ENCODE measurements around the gene SLC35F3.

The SLC35F3 gene

GRCh38 chr1:233988963-233989696 is 84.7 kb downstream of the SLC35F3 start:
- no peak for TF ChIP-seq CREB1 (IDR thresholded peaks at IDR 0.05; ENCODE audit: low read depth)
- TF ChIP-seq ZBTB7A (IDR thresholded peaks at IDR 0.05; ENCODE audit: low read depth) = no peak
- no peak for TF ChIP-seq RAD21 (IDR thresholded peaks at IDR 0.05; ENCODE audit: low read depth)
- TF ChIP-seq, protein P1, sequence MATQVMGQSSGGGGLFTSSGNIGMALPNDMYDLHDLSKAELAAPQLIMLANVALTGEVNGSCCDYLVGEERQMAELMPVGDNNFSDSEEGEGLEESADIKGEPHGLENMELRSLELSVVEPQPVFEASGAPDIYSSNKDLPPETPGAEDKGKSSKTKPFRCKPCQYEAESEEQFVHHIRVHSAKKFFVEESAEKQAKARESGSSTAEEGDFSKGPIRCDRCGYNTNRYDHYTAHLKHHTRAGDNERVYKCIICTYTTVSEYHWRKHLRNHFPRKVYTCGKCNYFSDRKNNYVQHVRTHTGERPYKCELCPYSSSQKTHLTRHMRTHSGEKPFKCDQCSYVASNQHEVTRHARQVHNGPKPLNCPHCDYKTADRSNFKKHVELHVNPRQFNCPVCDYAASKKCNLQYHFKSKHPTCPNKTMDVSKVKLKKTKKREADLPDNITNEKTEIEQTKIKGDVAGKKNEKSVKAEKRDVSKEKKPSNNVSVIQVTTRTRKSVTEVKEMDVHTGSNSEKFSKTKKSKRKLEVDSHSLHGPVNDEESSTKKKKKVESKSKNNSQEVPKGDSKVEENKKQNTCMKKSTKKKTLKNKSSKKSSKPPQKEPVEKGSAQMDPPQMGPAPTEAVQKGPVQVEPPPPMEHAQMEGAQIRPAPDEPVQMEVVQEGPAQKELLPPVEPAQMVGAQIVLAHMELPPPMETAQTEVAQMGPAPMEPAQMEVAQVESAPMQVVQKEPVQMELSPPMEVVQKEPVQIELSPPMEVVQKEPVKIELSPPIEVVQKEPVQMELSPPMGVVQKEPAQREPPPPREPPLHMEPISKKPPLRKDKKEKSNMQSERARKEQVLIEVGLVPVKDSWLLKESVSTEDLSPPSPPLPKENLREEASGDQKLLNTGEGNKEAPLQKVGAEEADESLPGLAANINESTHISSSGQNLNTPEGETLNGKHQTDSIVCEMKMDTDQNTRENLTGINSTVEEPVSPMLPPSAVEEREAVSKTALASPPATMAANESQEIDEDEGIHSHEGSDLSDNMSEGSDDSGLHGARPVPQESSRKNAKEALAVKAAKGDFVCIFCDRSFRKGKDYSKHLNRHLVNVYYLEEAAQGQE (IDR thresholded peaks at IDR 0.05; ENCODE audit: low read depth) = no peak
- no peak for TF ChIP-seq NFIC (IDR thresholded peaks at IDR 0.05)
- no peak for TF ChIP-seq EP300 (IDR thresholded peaks at IDR 0.05; ENCODE audit: borderline replicate concordance)
- TF ChIP-seq TAF1 (IDR thresholded peaks at IDR 0.05; ENCODE audit: low read depth) = no peak
- TF ChIP-seq TEAD4 (IDR thresholded peaks at IDR 0.05) = no peak
- TF ChIP-seq CEBPB (IDR thresholded peaks at IDR 0.05) = no peak
- no peak for TF ChIP-seq EGR1 (IDR thresholded peaks at IDR 0.05)
- no peak for TF ChIP-seq YY1 (IDR thresholded peaks at IDR 0.05; ENCODE audit: low read depth)
- TF ChIP-seq, protein P2, sequence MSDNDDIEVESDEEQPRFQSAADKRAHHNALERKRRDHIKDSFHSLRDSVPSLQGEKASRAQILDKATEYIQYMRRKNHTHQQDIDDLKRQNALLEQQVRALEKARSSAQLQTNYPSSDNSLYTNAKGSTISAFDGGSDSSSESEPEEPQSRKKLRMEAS (IDR thresholded peaks at IDR 0.05) = no peak
- TF ChIP-seq, protein P3, sequence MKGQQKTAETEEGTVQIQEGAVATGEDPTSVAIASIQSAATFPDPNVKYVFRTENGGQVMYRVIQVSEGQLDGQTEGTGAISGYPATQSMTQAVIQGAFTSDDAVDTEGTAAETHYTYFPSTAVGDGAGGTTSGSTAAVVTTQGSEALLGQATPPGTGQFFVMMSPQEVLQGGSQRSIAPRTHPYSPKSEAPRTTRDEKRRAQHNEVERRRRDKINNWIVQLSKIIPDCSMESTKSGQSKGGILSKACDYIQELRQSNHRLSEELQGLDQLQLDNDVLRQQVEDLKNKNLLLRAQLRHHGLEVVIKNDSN (IDR thresholded peaks at IDR 0.05) = no peak
- TF ChIP-seq FOXM1 (IDR thresholded peaks at IDR 0.05; ENCODE audit: borderline replicate concordance, low read depth) = no peak
- TF ChIP-seq TCF12 (IDR thresholded peaks at IDR 0.05; ENCODE audit: low read depth) = no peak

DNA sequence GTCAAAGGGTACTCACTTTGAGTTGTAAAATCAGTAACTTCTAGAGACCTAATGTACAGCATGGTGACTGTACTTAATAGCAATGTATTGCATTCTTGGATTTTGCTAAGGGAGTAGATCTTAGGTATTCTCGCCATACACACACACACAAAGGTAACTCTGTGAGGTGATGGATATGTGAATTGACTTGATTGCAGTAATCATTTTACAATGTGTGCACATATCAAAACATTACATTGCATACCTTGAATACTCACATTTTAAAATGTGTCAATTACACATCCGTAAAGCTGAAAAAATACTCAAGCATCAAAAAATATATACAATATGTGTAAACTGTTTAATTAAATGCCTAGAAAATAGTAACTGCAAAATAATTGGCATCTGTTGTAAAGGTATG is 86.0 kb downstream of the SLC35F3 start:
- TF ChIP-seq CEBPB (IDR thresholded peaks at IDR 0.05) = no peak
- no peak for TF ChIP-seq TEAD4 (IDR thresholded peaks at IDR 0.05)
- TF ChIP-seq ZBTB7A (IDR thresholded peaks at IDR 0.05; ENCODE audit: low read depth) = no peak
- TF ChIP-seq RAD21 (IDR thresholded peaks at IDR 0.05; ENCODE audit: low read depth) = no peak
- no peak for TF ChIP-seq TAF1 (IDR thresholded peaks at IDR 0.05; ENCODE audit: low read depth)
- TF ChIP-seq YY1 (IDR thresholded peaks at IDR 0.05; ENCODE audit: low read depth) = no peak
- no peak for TF ChIP-seq NFIC (IDR thresholded peaks at IDR 0.05)
- no peak for TF ChIP-seq CREB1 (IDR thresholded peaks at IDR 0.05; ENCODE audit: low read depth)
- no peak for TF ChIP-seq EP300 (IDR thresholded peaks at IDR 0.05; ENCODE audit: borderline replicate concordance)
- TF ChIP-seq TCF12 (IDR thresholded peaks at IDR 0.05; ENCODE audit: low read depth) = no peak

DNA sequence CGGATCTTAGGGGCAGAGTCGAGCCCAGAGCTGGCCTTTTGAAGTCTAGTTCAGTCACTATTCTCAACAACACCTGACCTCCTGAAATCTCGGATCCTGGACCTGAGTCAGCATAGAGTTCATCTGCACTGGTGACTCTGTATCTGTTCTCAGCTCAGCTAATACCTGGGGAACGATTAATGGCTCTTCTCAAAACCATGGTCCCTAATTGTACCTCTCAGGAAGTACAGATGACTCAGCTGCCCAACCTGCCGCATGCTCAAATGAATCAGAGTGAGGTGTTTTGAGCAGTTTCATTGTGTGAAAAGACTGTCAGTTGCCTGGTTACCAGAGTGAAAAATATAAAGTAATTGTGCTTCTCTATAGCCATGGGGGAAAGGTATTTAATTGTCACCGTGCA is 89.2 kb downstream of the SLC35F3 start:
- TF ChIP-seq EGR1 (IDR thresholded peaks at IDR 0.05) = no peak
- TF ChIP-seq EP300 (IDR thresholded peaks at IDR 0.05; ENCODE audit: borderline replicate concordance) = no peak
- TF ChIP-seq TAF1 (IDR thresholded peaks at IDR 0.05; ENCODE audit: low read depth) = no peak
- TF ChIP-seq RAD21 (IDR thresholded peaks at IDR 0.05; ENCODE audit: low read depth) = no peak
- TF ChIP-seq, protein P1 (IDR thresholded peaks at IDR 0.05; ENCODE audit: low read depth) = no peak
- no peak for TF ChIP-seq ZBTB7A (IDR thresholded peaks at IDR 0.05; ENCODE audit: low read depth)
- TF ChIP-seq TEAD4 (IDR thresholded peaks at IDR 0.05) = no peak
- no peak for TF ChIP-seq TCF12 (IDR thresholded peaks at IDR 0.05; ENCODE audit: low read depth)
- TF ChIP-seq CREB1 (IDR thresholded peaks at IDR 0.05; ENCODE audit: low read depth) = no peak
- TF ChIP-seq FOXM1 (IDR thresholded peaks at IDR 0.05; ENCODE audit: borderline replicate concordance, low read depth) = no peak
- no peak for TF ChIP-seq CEBPB (IDR thresholded peaks at IDR 0.05)
- TF ChIP-seq, protein P2 (IDR thresholded peaks at IDR 0.05) = no peak
- no peak for TF ChIP-seq YY1 (IDR thresholded peaks at IDR 0.05; ENCODE audit: low read depth)
- no peak for TF ChIP-seq NFIC (IDR thresholded peaks at IDR 0.05)

DNA sequence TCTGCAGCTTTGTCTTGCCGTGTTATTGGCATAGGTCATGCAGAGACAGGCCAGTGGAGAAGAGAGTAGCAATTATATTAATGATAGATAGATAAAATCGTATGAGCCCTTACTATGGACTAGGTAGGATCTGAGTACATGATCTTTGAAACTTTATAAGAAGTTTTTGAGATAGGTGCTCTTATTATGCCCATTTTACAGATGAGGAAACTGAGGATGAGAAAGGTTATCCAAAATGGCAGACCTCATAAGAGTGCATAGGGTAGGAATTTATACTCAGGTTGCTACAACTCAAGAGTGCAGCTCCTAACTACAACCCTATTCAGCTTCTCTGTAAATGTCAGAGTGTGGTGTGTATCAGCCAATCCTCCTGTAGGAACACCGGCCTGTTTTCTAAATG is 89.6 kb downstream of the SLC35F3 start:
- TF ChIP-seq NFIC (IDR thresholded peaks at IDR 0.05) (no peak), FOXM1 (IDR thresholded peaks at IDR 0.05; ENCODE audit: borderline replicate concordance, low read depth) (no peak), EGR1 (IDR thresholded peaks at IDR 0.05) (no peak), ZBTB7A (IDR thresholded peaks at IDR 0.05; ENCODE audit: low read depth) (no peak), YY1 (IDR thresholded peaks at IDR 0.05; ENCODE audit: low read depth) (no peak), CREB1 (IDR thresholded peaks at IDR 0.05; ENCODE audit: low read depth) (no peak), TCF12 (IDR thresholded peaks at IDR 0.05; ENCODE audit: low read depth) (no peak), TEAD4 (IDR thresholded peaks at IDR 0.05) (no peak), CEBPB (IDR thresholded peaks at IDR 0.05) (no peak), RAD21 (IDR thresholded peaks at IDR 0.05; ENCODE audit: low read depth) (no peak)
- TF ChIP-seq, protein P2 (IDR thresholded peaks at IDR 0.05) = no peak
- TF ChIP-seq, protein P3 (IDR thresholded peaks at IDR 0.05) = no peak
- TF ChIP-seq, protein P1 (IDR thresholded peaks at IDR 0.05; ENCODE audit: low read depth) = no peak

Data from Ishikawa (cell line).